Myometrial cell (primary cell): Measurements from ENCODE around the gene HEMGN. TPM values are rescaled to one million over a fixed set of nuclear protein-coding genes. Genes with fewer than 3 reads are reported as not detected.

Experiments
- total RNA-seq: library from RNA; depleted of rRNA; stranded (reverse); fragments of >200 nt; gene quantifications from 2 replicates; pipeline ENCODE4 v1.2.3, GENCODE V29; 2015

The HEMGN gene, protein sequence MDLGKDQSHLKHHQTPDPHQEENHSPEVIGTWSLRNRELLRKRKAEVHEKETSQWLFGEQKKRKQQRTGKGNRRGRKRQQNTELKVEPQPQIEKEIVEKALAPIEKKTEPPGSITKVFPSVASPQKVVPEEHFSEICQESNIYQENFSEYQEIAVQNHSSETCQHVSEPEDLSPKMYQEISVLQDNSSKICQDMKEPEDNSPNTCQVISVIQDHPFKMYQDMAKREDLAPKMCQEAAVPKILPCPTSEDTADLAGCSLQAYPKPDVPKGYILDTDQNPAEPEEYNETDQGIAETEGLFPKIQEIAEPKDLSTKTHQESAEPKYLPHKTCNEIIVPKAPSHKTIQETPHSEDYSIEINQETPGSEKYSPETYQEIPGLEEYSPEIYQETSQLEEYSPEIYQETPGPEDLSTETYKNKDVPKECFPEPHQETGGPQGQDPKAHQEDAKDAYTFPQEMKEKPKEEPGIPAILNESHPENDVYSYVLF
- not detected in 2 replicates for total RNA-seq

DNA sequence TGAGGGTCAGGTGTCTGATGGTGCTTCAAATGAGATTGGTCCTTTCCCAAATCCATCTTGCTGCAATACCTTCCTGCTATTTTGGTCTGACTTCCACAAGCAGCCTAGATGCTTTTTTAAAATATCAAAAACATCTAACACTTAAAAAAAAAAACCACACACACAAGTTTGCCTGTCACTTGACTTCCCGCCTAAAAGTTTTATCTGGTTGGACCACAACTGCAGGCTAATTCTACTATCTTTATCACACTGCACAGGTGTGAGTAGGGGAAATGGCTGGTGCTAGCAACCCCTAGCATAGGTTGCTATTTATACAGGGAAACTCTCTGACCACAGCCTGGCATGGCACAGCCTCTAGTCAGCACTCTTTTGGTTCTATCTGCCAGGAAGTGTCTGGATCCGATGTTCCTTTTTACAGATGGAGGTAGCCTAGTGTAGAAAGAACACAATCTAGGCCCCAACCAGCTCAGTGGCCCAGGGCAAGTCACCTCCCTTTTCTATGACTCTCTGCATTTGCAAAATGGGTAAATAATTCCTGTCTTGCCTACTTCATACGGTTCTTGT is at the start of gene HEMGN:
Gene HEMGN, minus strand, starts transcription at position 92 of the 564 bp plus-strand sequence. Its CDS starts 36 bp downstream, at position 56.

GRCh38 chr9:97982683-97983588 is 45.0 kb upstream of the HEMGN start, which contains the start of gene ANP32B:
Gene ANP32B, plus strand, starts transcription at chr9:97983341. Its CDS starts 215 bp downstream, at chr9:97983556.

GRCh38 chr9:97921959-97922724 is 15.8 kb downstream of the HEMGN start, which contains the start of gene TRMO:
Gene TRMO, minus strand, starts transcription at chr9:97922500. Its CDS starts 7 bp downstream, at chr9:97922493.

Other genes starting within 250 kb of the HEMGN start
- gene XPA, start 240.8 kb downstream of the HEMGN start, total RNA-seq, result 5.2 and 5.8 TPM in 2 replicates
- not detected in 2 replicates for gene FOXE1, start 84.9 kb downstream of the HEMGN start, total RNA-seq
- gene TRMO, start 15.7 kb downstream of the HEMGN start, total RNA-seq, result 10.7 and 10.8 TPM in 2 replicates
- gene ANP32B, start 45.2 kb upstream of the HEMGN start, total RNA-seq, result 13.5 and 20.8 TPM in 2 replicates
- gene NANS, start 118.6 kb upstream of the HEMGN start, total RNA-seq, result 171 and 176 TPM in 2 replicates
- gene TRIM14, start 181.1 kb upstream of the HEMGN start, total RNA-seq, result 14.4 and 17.7 TPM in 2 replicates